HG02870 (cell line): ENCODE data around the gene ITPKB.

ENCODE experiments used
- ATAC-seq: cut with Tn5 transposase; IDR thresholded peaks from one replicate; pipeline ENCODE4 v1.9.1; 2021; ENCODE audit warnings: mild to moderate bottlenecking, moderate library complexity; ENCODE audit not compliant: unreplicated experiment

Gene ITPKB

GRCh38 chr1:226586650-226587422, 152.2 kb downstream of the ITPKB start:
- no peak for ATAC-seq

GRCh38 chr1:226586116-226586515, 153.0 kb downstream of the ITPKB start:
- no peak for ATAC-seq

- ATAC-seq = no peak
Measured at GRCh38 chr1:226584164-226584563, 154.9 kb downstream of the ITPKB start.

DNA sequence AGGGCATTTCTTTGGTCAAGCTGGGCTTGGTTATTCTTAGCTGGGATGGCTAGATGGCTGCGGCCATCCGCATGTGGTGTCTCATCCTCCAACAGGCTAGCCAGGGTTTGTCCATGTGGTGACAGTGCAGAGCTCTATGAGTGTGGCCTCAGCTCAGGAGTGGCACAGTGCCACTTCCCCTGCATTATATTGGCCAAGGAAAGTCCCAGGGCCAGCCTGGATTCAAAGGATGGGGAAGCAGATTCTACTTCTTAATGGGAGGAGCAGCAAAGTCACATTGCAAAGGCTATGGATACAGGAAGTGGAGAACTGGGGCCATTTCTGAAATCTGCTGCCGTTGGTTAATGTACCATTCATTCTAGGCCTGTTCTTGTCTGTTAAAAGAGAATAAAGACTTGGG, 156.1 kb downstream of the ITPKB start:
- no peak for ATAC-seq
